HPDE6-E6E7 (cell line): Measurements from ENCODE around the gene HSH2D.

ENCODE experiments used
- DNase-seq: peaks from one replicate; pipeline ENCODE4 v3.0.0; 2011; ENCODE audit warnings: missing footprints; ENCODE audit errors: extremely low spot score

The HSH2D gene

GRCh38 chr19:16191216-16191908 is 47.9 kb downstream of the HSH2D start:
- DNase-seq: no peak

GRCh38 chr19:16193466-16193865 is 50.0 kb downstream of the HSH2D start:
- DNase-seq: no peak

GRCh38 chr19:16197188-16197621 is 53.7 kb downstream of the HSH2D start:
- peak; percentile 10 for DNase-seq

- DNase-seq: peak; percentile 99
Measured at GRCh38 chr19:16197622-16198369, 54.3 kb downstream of the HSH2D start, which contains the start of gene AP1M1. AP1M1 (plus strand) TSS chr19:16197911; CDS start chr19:16198027, 116 bp downstream.

- DNase-seq: no peak
Measured at GRCh38 chr19:16198370-16198651, 54.8 kb downstream of the HSH2D start.

GRCh38 chr19:16199275-16199932 is 55.9 kb downstream of the HSH2D start:
- no peak for DNase-seq

GRCh38 chr19:16200038-16201010 is 56.8 kb downstream of the HSH2D start:
- DNase-seq: no peak

GRCh38 chr19:16201011-16201391 is 57.5 kb downstream of the HSH2D start:
- DNase-seq: no peak

GRCh38 chr19:16202320-16203255 is 59.1 kb downstream of the HSH2D start:
- no peak for DNase-seq

GRCh38 chr19:16203256-16204004 is 59.9 kb downstream of the HSH2D start:
- no peak for DNase-seq

- DNase-seq: no peak
Measured at GRCh38 chr19:16204005-16204294, 60.5 kb downstream of the HSH2D start.

GRCh38 chr19:16205205-16206045 is 61.9 kb downstream of the HSH2D start:
- DNase-seq: no peak

GRCh38 chr19:16206046-16206605 is 62.6 kb downstream of the HSH2D start:
- DNase-seq: no peak

GRCh38 chr19:16206637-16207036 is 63.2 kb downstream of the HSH2D start:
- DNase-seq: no peak

GRCh38 chr19:16207063-16207462 is 63.6 kb downstream of the HSH2D start:
- no peak for DNase-seq

- DNase-seq: no peak
Measured at GRCh38 chr19:16207490-16208025, 64.1 kb downstream of the HSH2D start.
